ENCODE data around the gene CASS4. TPM values are rescaled to one million over a fixed set of nuclear protein-coding genes. Genes with fewer than 3 reads are reported as not detected.
A peak's percentile ranks its signal among the peaks of the same experiment; 100 is the strongest.

The CASS4 gene
- total RNA-seq, 2 donors from 2014 or later: not detected

DNA sequence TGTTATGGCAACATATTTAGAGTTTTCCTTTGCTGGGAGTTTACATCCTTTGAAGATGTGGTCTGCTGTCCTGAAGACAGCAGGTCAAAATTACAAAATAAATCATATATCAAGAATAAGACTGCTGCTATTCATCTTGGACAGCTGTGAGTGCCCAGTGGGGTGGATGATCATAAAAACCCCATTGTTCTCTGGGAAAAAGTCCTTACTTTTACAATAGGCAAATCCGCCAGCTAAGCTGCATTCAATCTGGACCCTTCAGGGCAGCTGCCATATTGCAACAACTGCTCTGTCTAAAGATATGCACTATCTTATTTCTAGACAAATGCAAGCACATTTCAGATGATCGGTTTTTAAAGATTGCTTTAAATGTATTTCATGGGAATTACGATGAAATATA lies 19.4 kb downstream of the CASS4 start:
- 89 to 91% methylated on average over 1 to 3 of the region's 3 CpGs for WGBS, 2 experiments (ENCODE audit: insufficient coverage in 1 of 2, insufficient read length in 1 of 2)
- no peaks in the 10 kb centered on the region for H3K36me3 Mint-ChIP-seq (ENCODE audit: low read depth)
- H3K4me3 Mint-ChIP-seq: no peak overlapping the region

DNA sequence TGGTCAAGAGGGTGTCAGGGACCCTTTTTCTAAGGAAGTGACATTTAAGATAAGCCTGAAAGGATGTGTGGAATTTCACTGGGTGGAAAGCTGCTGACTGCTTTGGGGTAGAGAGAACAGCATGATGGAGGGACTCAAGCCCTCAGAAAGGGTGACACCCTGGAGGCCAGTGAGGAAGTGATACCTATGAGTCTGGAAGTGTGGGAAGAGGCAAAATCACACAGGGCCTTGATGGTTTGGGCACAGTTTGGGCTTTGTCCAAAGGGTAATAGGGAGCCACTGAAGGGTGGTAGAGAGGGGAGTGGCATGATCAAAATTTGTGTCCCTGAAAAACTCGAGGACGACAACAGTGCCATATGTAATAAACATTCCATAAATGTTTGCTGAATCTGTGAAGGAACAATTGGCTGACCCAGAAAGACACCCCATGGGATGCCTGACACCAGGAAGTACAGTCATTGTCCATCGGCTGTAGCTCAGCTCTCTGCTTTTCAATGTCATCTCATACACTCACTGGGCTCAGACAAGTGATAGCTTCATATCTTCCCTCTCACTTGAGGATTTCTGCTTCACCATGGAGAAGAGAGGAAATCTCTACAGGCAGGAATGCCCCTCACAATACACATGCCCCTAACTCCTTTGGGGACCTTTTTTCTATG lies 21.3 kb downstream of the CASS4 start:
- no peak overlapping the region for H3K9ac ChIP-seq (ENCODE audit: extremely low read depth, low read length, poor library complexity, severe bottlenecking)
- no peaks in the 10 kb centered on the region for H3K9me3 ChIP-seq (ENCODE audit: control insufficient read depth, low read length)
- no peak overlapping the region for H3K27ac Mint-ChIP-seq
- H3K4me3 ChIP-seq (ENCODE audit: low read length): no peak overlapping the region
- H3K36me3 ChIP-seq (ENCODE audit: control insufficient read depth, insufficient read depth, low read length): no peaks in the 10 kb centered on the region
- H3K4me1 ChIP-seq (ENCODE audit: control insufficient read depth, insufficient read depth, low read length): peaks cover 5% of the 10 kb centered on the region
- no peaks in the 10 kb centered on the region for H3K36me3 Mint-ChIP-seq (ENCODE audit: low read depth)
- no peaks in the 10 kb centered on the region for H3K9me3 Mint-ChIP-seq
- H3K27me3 ChIP-seq (ENCODE audit: control insufficient read depth, insufficient read depth, low read length, poor library complexity, severe bottlenecking): peaks cover 4% of the 10 kb centered on the region
- TF ChIP-seq, protein P1, sequence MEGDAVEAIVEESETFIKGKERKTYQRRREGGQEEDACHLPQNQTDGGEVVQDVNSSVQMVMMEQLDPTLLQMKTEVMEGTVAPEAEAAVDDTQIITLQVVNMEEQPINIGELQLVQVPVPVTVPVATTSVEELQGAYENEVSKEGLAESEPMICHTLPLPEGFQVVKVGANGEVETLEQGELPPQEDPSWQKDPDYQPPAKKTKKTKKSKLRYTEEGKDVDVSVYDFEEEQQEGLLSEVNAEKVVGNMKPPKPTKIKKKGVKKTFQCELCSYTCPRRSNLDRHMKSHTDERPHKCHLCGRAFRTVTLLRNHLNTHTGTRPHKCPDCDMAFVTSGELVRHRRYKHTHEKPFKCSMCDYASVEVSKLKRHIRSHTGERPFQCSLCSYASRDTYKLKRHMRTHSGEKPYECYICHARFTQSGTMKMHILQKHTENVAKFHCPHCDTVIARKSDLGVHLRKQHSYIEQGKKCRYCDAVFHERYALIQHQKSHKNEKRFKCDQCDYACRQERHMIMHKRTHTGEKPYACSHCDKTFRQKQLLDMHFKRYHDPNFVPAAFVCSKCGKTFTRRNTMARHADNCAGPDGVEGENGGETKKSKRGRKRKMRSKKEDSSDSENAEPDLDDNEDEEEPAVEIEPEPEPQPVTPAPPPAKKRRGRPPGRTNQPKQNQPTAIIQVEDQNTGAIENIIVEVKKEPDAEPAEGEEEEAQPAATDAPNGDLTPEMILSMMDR (conservative IDR thresholded peaks at IDR 0.05): no peak
- H3K27ac ChIP-seq (ENCODE audit: low read depth, low read length): no peak overlapping the region
- H3K27me3 Mint-ChIP-seq (ENCODE audit: insufficient read depth): peaks cover 22% of the 10 kb centered on the region
- H3K4me1 Mint-ChIP-seq: peaks cover 8% of the 10 kb centered on the region
- DNase-seq: no peak
- no peak overlapping the region for H3K4me3 Mint-ChIP-seq
- WGBS, 2 experiments (ENCODE audit: insufficient coverage in 1 of 2, insufficient read length in 1 of 2): 86 to 93% methylated on average over 2 to 3 of the region's 3 CpGs

More for the DNA sequence above, 19.4 kb downstream of the CASS4 start:
- Histone ChIP-seq H3K27ac (ENCODE audit: low read depth, low read length) (no peak overlapping the region), H3K9me3 (ENCODE audit: control insufficient read depth, low read length) (no peaks in the 10 kb centered on the region), H3K36me3 (ENCODE audit: control insufficient read depth, insufficient read depth, low read length) (no peaks in the 10 kb centered on the region), H3K4me3 (ENCODE audit: low read length) (no peak overlapping the region), H3K4me1 (ENCODE audit: control insufficient read depth, insufficient read depth, low read length) (peaks cover 5% of the 10 kb centered on the region), H3K9ac (ENCODE audit: extremely low read depth, low read length, poor library complexity, severe bottlenecking) (no peak overlapping the region), H3K27me3 (ENCODE audit: control insufficient read depth, insufficient read depth, low read length, poor library complexity, severe bottlenecking) (peaks cover 4% of the 10 kb centered on the region)
- Mint-ChIP-seq H3K9me3 (no peaks in the 10 kb centered on the region), H3K4me1 (peaks cover 8% of the 10 kb centered on the region), H3K27me3 (ENCODE audit: insufficient read depth) (peaks cover 31% of the 10 kb centered on the region), H3K27ac (no peak overlapping the region)
- TF ChIP-seq, protein P1 (conservative IDR thresholded peaks at IDR 0.05): no peak
- DNase-seq: peak; percentile 6

DNA sequence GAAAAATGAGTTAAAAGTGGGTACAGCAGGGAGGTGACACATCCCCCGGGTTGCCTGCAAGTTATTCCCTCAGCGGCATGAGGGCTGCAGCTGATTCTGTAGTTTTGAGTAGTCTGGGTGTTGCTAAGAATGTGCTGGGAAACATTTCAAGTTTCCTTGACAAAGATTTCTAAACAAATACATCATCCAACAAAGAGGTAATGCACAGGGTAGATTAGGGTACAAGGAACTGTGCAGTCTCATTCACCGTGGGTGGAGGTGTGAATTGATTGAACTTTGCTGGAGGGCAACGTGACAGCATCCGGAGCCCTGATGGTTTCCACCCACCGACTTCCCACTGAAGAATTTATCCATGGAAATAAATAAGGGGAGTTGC lies 21.8 kb downstream of the CASS4 start:
- H3K4me1 Mint-ChIP-seq: peaks cover 8% of the 10 kb centered on the region
- TF ChIP-seq, protein P1 (conservative IDR thresholded peaks at IDR 0.05): no peak
- no peaks in the 10 kb centered on the region for H3K9me3 ChIP-seq (ENCODE audit: control insufficient read depth, low read length)
- peaks cover 22% of the 10 kb centered on the region for H3K27me3 Mint-ChIP-seq (ENCODE audit: insufficient read depth)
- H3K4me1 ChIP-seq (ENCODE audit: control insufficient read depth, insufficient read depth, low read length): peaks cover 5% of the 10 kb centered on the region
- H3K27me3 ChIP-seq (ENCODE audit: control insufficient read depth, insufficient read depth, low read length, poor library complexity, severe bottlenecking): peaks cover 4% of the 10 kb centered on the region
- DNase-seq: no peak
- no peak overlapping the region for H3K9ac ChIP-seq (ENCODE audit: extremely low read depth, low read length, poor library complexity, severe bottlenecking)
- no peak overlapping the region for H3K4me3 ChIP-seq (ENCODE audit: low read length)
- H3K27ac Mint-ChIP-seq: no peak overlapping the region
- H3K27ac ChIP-seq (ENCODE audit: low read depth, low read length): no peak overlapping the region
- no peaks in the 10 kb centered on the region for H3K36me3 ChIP-seq (ENCODE audit: control insufficient read depth, insufficient read depth, low read length)
- no peaks in the 10 kb centered on the region for H3K36me3 Mint-ChIP-seq (ENCODE audit: low read depth)
- H3K4me3 Mint-ChIP-seq: no peak overlapping the region
- H3K9me3 Mint-ChIP-seq: no peaks in the 10 kb centered on the region
- 90 to 100% methylated on average over 1 to 5 of the region's 6 CpGs for WGBS, 2 experiments (ENCODE audit: insufficient coverage in 1 of 2, insufficient read length in 1 of 2)
